Measurements from ENCODE around the gene SLC13A3. TPM values are rescaled to one million over a fixed set of nuclear protein-coding genes. Genes with fewer than 3 reads are reported as not detected.

SLC13A3 gene
- polyA plus RNA-seq, 2 donors: 0.22 to 0.45 TPM

Other genes with a start within 250 kb of the SLC13A3 start
- gene ELMO2, start 244.8 kb downstream of the SLC13A3 start, polyA plus RNA-seq: 10 to 100 TPM; 25.3 to 31.1 TPM
- gene ZNF334, start 137.9 kb downstream of the SLC13A3 start, polyA plus RNA-seq: 1 to 10 TPM in 1 of 2 donors, under 1 TPM in 1; 0.46 to 1.8 TPM
- gene OCSTAMP, start 100.8 kb downstream of the SLC13A3 start, polyA plus RNA-seq: not detected
- gene TP53RK, start 38.0 kb upstream of the SLC13A3 start, polyA plus RNA-seq: 1 to 10 TPM; 8.0 to 9.9 TPM
- 1 to 10 TPM; 2.6 to 5.4 TPM for gene SLC2A10, start 58.2 kb upstream of the SLC13A3 start, polyA plus RNA-seq
- gene EYA2, start 243.4 kb upstream of the SLC13A3 start, polyA plus RNA-seq: 10 to 100 TPM; 21.5 to 23.6 TPM